ENCODE data around the gene ARHGAP45. TPM values are rescaled to one million over a fixed set of nuclear protein-coding genes. Genes with fewer than 3 reads are reported as not detected.

ARHGAP45 gene
- total RNA-seq, 3 donors from 2014 or later (not counting 1 experiment from before 2014, with no cell fraction given) = 535 to 601 (median 560) TPM

DNA sequence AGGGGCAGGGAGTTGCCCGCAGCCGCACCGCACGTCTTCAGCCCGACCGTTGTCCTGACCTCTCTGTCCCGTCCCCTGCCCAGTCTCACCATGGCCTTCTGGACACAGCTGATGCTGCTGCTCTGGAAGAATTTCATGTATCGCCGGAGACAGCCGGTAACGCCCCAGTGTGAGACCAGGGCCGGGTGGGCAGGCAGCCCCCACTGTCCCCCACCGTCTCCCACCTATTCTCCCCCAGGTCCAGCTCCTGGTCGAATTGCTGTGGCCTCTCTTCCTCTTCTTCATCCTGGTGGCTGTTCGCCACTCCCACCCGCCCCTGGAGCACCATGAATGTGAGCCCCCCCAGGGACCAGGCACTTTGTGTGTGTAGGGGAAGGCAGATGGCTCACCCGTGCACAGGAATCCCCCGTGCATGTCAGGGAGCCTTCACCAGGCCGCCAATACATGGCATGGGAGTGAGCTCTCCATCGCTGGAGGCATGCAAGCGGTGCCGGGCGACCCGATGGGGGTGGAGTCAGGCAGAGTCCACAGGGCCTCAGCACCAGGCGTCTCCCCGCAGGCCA lies 25.6 kb upstream of the ARHGAP45 start:
- 62% methylated on average over 26 of the region's 26 CpGs for WGBS (ENCODE audit: insufficient coverage)
- no peak overlapping the region for H3K27ac ChIP-seq (ENCODE audit: low read length)
- Mint-ChIP-seq H3K4me1 (peaks cover 39 to 52% of the 10 kb centered on the region in 2 donors), H3K9me3 (no peaks in the 10 kb centered on the region), H3K4me3 (peak overlapping the region; percentile 98), H3K27me3 (ENCODE audit: low read depth in 2 of 2) (no peaks in the 10 kb centered on the region), H3K27ac (no peak overlapping the region), H3K36me3 (no peaks in the 10 kb centered on the region)
- H3K27me3 ChIP-seq (ENCODE audit: control insufficient read depth, insufficient read depth, low read length) = no peaks in the 10 kb centered on the region
- H3K36me3 ChIP-seq (ENCODE audit: control insufficient read depth, insufficient read depth, low read length) = peaks cover 40% of the 10 kb centered on the region
- peak in 1 of 2 donors; percentile 22 for DNase-seq
- ATAC-seq = no peak
- TF ChIP-seq, protein P1, sequence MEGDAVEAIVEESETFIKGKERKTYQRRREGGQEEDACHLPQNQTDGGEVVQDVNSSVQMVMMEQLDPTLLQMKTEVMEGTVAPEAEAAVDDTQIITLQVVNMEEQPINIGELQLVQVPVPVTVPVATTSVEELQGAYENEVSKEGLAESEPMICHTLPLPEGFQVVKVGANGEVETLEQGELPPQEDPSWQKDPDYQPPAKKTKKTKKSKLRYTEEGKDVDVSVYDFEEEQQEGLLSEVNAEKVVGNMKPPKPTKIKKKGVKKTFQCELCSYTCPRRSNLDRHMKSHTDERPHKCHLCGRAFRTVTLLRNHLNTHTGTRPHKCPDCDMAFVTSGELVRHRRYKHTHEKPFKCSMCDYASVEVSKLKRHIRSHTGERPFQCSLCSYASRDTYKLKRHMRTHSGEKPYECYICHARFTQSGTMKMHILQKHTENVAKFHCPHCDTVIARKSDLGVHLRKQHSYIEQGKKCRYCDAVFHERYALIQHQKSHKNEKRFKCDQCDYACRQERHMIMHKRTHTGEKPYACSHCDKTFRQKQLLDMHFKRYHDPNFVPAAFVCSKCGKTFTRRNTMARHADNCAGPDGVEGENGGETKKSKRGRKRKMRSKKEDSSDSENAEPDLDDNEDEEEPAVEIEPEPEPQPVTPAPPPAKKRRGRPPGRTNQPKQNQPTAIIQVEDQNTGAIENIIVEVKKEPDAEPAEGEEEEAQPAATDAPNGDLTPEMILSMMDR (IDR thresholded peaks at IDR 0.05) = no peak
- no peaks in the 10 kb centered on the region for H3K9me3 ChIP-seq (ENCODE audit: control insufficient read depth, insufficient read depth, low read length)
- intact Hi-C loops (cut with micrococcal nuclease) = loop anchor here (2.0 kb wide), 1 partner anchor 21 kb away; the partner anchor contains the start of genes RNU6-2 and TMEM259
- H3K4me3 ChIP-seq (ENCODE audit: low read length) = peak overlapping the region; percentile 83
- H3K4me1 ChIP-seq (ENCODE audit: control insufficient read depth, insufficient read depth, low read length) = peaks cover 59% of the 10 kb centered on the region

DNA sequence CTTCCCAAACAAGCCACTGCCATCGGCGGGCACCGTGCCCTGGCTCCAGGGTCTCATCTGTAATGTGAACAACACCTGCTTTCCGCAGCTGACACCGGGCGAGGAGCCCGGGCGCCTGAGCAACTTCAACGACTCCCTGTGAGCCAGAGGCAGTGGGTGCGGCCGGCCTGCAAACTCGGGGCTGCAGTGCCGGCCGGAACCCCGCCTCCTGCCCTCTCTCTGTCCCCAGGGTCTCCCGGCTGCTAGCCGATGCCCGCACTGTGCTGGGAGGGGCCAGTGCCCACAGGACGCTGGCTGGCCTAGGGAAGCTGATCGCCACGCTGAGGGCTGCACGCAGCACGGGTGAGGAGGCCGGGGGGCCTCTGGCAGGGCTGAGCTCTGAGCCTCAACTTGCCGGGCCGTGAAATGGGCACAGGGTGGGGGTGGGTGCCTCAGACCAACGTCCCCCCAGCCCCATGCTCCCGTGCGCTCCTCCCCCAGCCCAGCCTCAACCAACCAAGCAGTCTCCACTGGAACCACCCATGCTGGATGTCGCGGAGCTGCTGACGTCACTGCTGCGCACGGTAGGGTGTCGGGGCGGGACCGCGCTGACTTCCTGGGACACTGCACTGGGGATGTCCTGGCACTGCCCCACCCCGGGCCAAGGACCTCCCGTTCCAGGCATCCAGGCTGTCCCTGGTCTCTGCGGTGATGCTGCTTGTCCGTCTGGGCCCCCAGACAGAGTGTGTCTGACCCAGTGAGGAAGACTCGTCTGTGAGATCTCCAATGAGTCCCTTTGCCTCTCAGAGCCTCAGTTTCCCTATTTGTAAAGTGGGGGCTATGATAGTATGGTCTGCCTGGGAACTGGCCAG lies 24.9 kb upstream of the ARHGAP45 start:
- no peaks in the 10 kb centered on the region for H3K36me3 Mint-ChIP-seq
- H3K9me3 Mint-ChIP-seq = no peaks in the 10 kb centered on the region
- H3K36me3 ChIP-seq (ENCODE audit: control insufficient read depth, insufficient read depth, low read length) = peaks cover 39% of the 10 kb centered on the region
- DNase-seq = no peak
- H3K27ac Mint-ChIP-seq = no peak overlapping the region
- H3K9me3 ChIP-seq (ENCODE audit: control insufficient read depth, insufficient read depth, low read length) = no peaks in the 10 kb centered on the region
- H3K27me3 ChIP-seq (ENCODE audit: control insufficient read depth, insufficient read depth, low read length) = no peaks in the 10 kb centered on the region
- H3K4me3 ChIP-seq (ENCODE audit: low read length) = no peak overlapping the region
- peak overlapping the region; percentile 17 for H3K4me3 Mint-ChIP-seq
- peaks cover 59% of the 10 kb centered on the region for H3K4me1 ChIP-seq (ENCODE audit: control insufficient read depth, insufficient read depth, low read length)
- 94% methylated on average over 43 of the region's 43 CpGs for WGBS (ENCODE audit: insufficient coverage)
- H3K27ac ChIP-seq (ENCODE audit: low read length) = no peak overlapping the region
- peaks cover 39 to 48% of the 10 kb centered on the region in 2 donors for H3K4me1 Mint-ChIP-seq
- ATAC-seq = no peak
- H3K27me3 Mint-ChIP-seq (ENCODE audit: low read depth in 2 of 2) = no peaks in the 10 kb centered on the region
- TF ChIP-seq, protein P1 (IDR thresholded peaks at IDR 0.05) = no peak
- intact Hi-C loops (cut with micrococcal nuclease) = loop anchor here (2.0 kb wide), 1 partner anchor 21 kb away; the partner anchor contains the start of genes RNU6-2 and TMEM259

DNA sequence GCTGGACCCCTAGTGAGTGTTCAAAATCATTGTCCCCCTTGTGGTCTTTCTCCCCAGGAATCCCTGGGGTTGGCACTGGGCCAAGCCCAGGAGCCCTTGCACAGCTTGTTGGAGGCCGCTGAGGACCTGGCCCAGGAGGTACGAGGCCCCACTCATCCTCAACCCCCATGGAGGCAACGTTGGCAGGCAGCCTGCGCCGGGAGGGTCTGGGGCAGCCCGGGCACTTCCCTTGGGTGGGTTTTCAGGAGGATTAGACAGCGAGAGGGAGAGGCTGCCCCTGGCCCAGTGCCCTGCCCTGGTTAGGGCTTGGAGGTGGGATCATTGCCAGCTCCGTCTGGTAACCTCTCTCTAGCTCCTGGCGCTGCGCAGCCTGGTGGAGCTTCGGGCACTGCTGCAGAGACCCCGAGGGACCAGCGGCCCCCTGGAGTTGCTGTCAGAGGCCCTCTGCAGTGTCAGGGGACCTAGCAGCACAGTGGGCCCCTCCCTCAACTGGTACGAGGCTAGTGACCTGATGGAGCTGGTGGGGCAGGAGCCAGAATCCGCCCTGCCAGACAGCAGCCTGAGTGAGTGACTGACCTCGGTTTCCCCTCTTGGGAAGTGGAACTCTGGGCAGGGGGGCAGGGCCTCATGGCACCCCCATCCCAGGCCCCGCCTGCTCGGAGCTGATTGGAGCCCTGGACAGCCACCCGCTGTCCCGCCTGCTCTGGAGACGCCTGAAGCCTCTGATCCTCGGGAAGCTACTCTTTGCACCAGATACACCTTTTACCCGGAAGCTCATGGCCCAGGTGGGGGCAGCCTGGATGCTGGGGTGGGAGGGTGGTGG lies 24.1 kb upstream of the ARHGAP45 start:
- H3K27ac ChIP-seq (ENCODE audit: low read length) = no peak overlapping the region
- H3K36me3 ChIP-seq (ENCODE audit: control insufficient read depth, insufficient read depth, low read length) = peaks cover 34% of the 10 kb centered on the region
- peaks cover 33 to 42% of the 10 kb centered on the region in 2 donors for H3K4me1 Mint-ChIP-seq
- no peak overlapping the region for H3K4me3 ChIP-seq (ENCODE audit: low read length)
- 95% methylated on average over 23 of the region's 23 CpGs for WGBS (ENCODE audit: insufficient coverage)
- ATAC-seq (no peak), DNase-seq (no peak)
- H3K36me3 Mint-ChIP-seq = no peaks in the 10 kb centered on the region
- H3K27ac Mint-ChIP-seq = no peak overlapping the region
- peaks cover 51% of the 10 kb centered on the region for H3K4me1 ChIP-seq (ENCODE audit: control insufficient read depth, insufficient read depth, low read length)
- peak overlapping the region; percentile 17 for H3K4me3 Mint-ChIP-seq
- intact Hi-C loops (cut with micrococcal nuclease) = no loop called here
- H3K9me3 ChIP-seq (ENCODE audit: control insufficient read depth, insufficient read depth, low read length) = no peaks in the 10 kb centered on the region
- H3K27me3 ChIP-seq (ENCODE audit: control insufficient read depth, insufficient read depth, low read length) = no peaks in the 10 kb centered on the region
- no peaks in the 10 kb centered on the region for H3K9me3 Mint-ChIP-seq
- no peaks in the 10 kb centered on the region for H3K27me3 Mint-ChIP-seq (ENCODE audit: low read depth in 2 of 2)
- TF ChIP-seq, protein P1 (IDR thresholded peaks at IDR 0.05) = no peak
